ENCODE data around the gene SPCS3.
"Not testable (repeated sequence)": the region's sequence is repeated elsewhere in the genome, so short reads cannot be mapped to it uniquely, and the experiment has no call there.

SPCS3 gene

GRCh38 chr4:176323511-176324160 lies 3.9 kb downstream of the SPCS3 start:
- no peak for TF ChIP-seq CTCF (IDR thresholded peaks at IDR 0.05; ENCODE audit: insufficient read depth, missing control alignments)
- no peak for DNase-seq (ENCODE audit: insufficient read length, low spot score)
- FAIRE-seq = no peak

- FAIRE-seq; DNase-seq (ENCODE audit: insufficient read length, low spot score): not testable (repeated sequence)
Measured at GRCh38 chr4:176324876-176325275, 5.1 kb downstream of the SPCS3 start.

GRCh38 chr4:176333076-176333475 lies 13.3 kb downstream of the SPCS3 start:
- FAIRE-seq (no peak), DNase-seq (ENCODE audit: insufficient read length, low spot score) (no peak)
- no peak for TF ChIP-seq CTCF (IDR thresholded peaks at IDR 0.05; ENCODE audit: insufficient read depth, missing control alignments)

- no peak for DNase-seq (ENCODE audit: insufficient read length, low spot score)
- FAIRE-seq = no peak
- no peak for TF ChIP-seq CTCF (IDR thresholded peaks at IDR 0.05; ENCODE audit: insufficient read depth, missing control alignments)
Measured at GRCh38 chr4:176334066-176334465, 14.3 kb downstream of the SPCS3 start.

GRCh38 chr4:176335421-176335820 lies 15.7 kb downstream of the SPCS3 start:
- FAIRE-seq (no peak), DNase-seq (ENCODE audit: insufficient read length, low spot score) (no peak)
- TF ChIP-seq CTCF (IDR thresholded peaks at IDR 0.05; ENCODE audit: insufficient read depth, missing control alignments) = no peak

- no peak for TF ChIP-seq CTCF (IDR thresholded peaks at IDR 0.05; ENCODE audit: insufficient read depth, missing control alignments)
- FAIRE-seq (no peak), DNase-seq (ENCODE audit: insufficient read length, low spot score) (no peak)
Measured at GRCh38 chr4:176339936-176340761, 20.4 kb downstream of the SPCS3 start.

- DNase-seq (ENCODE audit: insufficient read length, low spot score) (no peak), FAIRE-seq (peak; percentile 92)
Measured at GRCh38 chr4:176340871-176341685, 21.3 kb downstream of the SPCS3 start.

More at GRCh38 chr4:176340871-176341685, 21.3 kb downstream of the SPCS3 start:
- TF ChIP-seq CTCF (IDR thresholded peaks at IDR 0.05; ENCODE audit: insufficient read depth, missing control alignments) = peak; percentile 52
